ENCODE measurements around the gene TMEM117. TPM values are rescaled to one million over a fixed set of nuclear protein-coding genes. Genes with fewer than 3 reads are reported as not detected.
"Not testable (repeated sequence)": the region's sequence is repeated elsewhere in the genome, so short reads cannot be mapped to it uniquely, and the experiment has no call there.

The TMEM117 gene
- polyA plus RNA-seq, 12 donors = 8.0 to 14.8 (median 11.1) TPM; not detected in 1

DNA sequence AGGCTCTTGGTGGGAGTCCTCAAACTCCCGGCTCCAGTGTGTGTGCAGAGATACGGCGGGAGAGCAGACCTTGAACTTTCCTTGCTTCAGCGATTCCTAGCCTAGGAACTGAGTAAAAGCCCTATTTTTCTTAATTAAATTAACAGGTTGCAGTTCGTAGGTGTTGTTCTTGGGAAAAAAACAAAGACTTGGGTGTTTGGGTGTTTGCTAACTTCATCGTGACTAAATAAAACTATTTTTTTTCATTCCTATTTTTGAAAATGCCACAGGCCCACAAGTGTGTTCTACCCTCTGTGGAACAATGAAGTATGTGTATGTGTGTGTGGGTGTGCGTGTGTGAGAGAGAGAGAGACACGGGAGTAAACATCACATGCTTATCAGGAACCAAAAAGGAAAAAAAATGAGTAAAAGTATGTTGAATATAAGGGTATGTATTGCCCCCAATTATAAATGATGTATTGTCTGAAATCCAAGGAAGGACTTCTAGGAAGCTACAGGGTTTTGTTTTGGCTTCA, 651 bp downstream of the TMEM117 start:
- DNase-seq = peak; percentile 45

DNA sequence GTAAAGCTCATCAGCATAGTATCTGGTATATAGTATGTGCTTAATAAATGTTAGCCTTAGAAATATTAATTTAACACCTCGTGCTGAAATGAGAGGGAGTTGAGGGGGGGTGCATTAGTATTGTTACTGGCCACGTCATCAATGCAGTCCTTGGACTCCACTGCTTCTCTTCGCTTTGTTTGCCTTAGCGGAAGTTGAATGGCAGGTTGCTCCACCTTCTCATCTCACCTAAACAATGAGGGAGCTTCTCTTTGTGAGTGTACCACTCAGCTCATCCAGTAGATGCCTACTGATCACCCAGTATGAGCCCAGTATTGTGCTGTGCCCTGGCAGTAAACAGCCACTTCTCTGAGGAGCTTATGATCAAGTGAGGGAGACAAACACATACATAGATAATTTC, 4.5 kb downstream of the TMEM117 start:
- no peak for DNase-seq

DNA sequence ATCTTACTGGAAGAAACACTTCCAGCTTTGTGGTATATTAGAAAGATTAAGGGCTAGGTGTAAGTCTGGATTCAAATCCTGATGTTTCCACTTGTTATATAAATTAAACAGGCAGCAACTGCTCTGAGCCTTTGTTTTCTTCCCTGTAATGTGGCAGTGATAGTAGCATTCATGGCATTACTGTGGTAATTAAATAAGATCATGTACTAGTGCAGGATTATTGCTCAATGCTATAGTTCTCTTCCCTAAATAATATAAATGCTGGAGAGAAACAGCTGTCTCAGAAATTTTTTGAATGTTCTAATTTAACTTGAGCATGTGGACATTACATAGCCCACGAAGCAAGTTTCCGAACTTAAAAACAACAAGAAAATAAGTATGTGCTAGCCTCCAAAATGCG, 5.4 kb downstream of the TMEM117 start:
- no peak for DNase-seq

DNA sequence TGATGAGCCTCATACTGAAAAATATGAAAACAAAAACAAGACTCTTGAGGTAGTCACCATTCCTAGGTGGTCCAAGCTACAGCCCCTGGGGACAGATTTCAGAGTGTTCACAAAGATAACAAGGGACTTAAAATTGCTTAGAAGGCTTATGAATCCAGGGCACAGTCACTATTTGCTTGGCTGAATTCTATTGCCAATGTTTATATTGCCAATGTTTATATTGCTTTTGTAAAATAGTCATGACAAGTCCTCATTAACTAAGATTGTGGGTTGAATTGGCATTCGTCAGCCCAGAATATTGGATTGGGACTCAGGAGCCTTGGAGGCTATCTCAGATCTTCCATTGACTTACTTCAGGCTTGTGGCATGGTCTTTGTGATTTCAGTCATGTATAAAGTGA, 6.4 kb downstream of the TMEM117 start:
- DNase-seq = no peak

DNA sequence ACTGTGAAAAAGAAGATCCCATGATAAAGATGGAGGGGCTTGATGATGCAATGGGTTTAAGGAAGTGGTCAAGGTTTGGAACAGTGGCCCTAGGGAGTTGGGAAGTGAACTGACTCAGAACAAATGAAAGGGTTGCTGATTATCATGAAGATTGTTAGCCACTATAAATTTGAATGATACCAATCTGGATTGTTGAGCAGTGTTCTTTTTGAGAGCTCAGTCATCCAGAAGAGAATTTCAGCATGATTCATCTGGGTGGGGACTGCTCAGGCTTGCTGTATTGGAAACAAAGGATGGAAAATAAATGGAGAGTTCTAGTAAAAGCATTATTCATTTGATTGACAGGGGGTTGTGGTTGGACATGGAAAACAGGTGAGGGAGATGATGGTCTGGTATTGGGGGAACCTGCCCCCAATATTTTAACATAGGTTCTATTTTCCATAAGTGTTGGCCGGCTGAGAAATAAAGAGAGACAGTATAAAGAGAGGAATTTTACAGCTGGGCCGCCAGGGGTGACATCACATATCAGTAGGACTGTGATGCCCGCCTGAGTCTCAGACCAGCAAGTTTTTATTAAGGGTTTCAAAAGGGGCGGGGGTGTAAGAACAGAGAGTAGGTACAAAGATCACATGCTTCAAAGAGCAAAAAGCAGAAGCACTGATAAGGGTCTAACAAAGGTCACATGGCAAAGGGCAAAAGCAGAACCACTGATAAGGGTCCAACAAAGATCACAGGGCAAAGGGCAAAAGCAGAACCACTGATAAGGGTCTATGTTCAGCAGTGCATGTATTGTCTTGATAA, 11.7 kb downstream of the TMEM117 start:
- DNase-seq = not testable (repeated sequence)

DNA sequence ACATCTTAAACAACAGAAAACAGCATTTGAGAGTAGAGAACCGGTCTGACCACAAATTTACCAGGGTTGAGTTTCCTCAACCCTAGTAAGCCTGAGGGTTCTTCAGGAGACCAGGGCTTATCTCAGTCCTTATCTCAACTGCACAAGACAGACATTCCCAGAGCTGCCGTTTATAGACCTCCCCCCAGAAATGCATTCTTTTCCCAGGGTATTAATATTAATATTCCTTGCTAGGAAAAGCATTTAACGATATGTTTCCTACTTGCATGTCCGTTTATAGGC, 12.3 kb downstream of the TMEM117 start:
- DNase-seq = no peak

DNA sequence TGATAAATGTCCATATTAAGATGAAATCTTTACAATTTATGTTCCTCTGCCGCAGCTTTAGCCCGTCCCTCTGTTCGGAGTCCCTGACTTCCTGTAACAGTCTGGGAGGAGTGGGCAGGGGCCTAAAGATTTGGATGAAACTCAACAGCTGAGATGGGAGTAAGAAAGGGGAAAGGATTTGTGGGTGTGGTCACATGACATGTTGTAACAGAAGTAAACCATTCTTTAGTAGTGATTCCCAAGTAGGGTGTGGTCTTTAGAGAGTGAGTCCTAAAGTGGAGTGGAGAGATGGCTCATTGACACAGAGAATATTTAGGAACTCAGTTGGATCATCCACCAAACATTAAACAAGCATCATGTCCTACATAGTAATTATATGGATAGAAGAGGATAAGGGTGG, 12.9 kb downstream of the TMEM117 start:
- DNase-seq = no peak

DNA sequence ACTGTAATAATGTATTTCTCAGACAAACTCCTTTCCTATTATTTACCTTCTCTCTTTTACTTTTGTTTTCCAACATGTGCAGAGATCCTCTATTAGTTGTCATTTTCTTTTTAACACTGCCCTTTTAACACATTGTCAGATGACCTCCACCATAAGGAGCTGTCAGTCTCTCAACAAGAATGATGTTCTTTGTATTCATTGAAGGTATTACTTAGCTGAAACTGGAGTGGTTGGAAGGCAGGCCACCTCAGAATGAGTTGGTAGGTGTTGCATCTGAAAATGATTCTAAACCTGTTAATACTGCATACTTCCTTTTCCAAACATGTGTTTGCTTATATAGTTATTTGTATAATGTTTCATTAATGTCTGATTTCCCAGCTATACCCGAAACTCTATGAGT, 16.9 kb downstream of the TMEM117 start:
- DNase-seq = no peak

DNA sequence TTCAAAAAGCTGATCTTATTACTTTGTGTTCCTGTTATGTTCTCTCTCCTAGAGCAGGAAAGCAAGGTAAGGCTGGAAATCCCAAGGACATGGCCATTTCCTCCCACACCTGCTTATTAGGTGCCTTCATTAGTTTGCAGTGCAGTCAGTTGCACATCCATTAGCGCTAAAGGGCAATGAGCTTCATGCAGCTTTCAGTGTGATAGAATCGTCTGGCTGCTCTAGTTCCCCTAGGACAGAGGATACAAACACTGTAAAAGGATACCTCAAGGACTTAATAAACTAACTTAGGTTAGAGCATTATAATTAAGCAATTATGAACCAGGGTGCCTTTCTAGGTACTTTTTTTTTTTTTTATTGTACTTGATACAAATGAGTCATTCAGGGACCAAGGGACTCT, 21.1 kb downstream of the TMEM117 start:
- no peak for DNase-seq

DNA sequence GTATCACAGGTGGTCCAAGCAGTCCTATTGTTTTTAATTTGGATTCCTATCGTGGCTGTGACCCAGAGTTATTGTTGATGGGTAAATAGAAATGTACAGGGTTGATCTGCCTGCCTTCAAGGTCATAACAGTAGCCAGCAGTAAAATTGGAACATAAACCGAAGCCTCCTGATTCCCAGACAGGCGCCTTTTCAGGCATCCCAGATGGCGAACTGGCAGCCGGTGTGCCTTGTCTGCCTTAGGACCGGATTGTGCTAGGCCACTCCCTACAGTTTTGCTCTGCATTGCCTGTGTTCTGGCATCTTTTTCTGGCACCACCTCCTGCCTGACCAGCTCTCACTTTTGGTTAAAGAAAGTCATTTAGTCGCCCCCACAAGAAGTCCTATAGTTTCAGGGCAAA, 22.2 kb downstream of the TMEM117 start:
- DNase-seq = no peak

DNA sequence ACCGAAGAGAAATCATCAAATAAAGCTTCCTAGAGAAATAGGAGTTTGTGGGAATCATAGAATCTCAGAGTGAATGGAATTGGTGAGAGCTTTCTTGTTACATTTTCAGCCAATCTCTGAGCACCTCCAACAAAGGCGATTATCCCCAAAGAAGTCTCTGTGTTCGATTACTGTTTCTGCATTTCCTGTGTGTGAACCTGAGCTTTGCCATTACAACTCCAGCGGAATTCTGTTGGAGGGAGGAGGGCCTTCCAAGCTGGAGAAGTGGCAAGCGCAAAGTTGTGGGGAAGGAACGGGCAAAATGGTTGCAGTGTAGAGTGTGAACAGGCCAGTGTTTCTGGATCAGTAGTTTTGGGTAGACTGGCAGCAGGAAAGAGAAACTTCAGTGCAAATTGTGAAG, 23.1 kb downstream of the TMEM117 start:
- DNase-seq = no peak

DNA sequence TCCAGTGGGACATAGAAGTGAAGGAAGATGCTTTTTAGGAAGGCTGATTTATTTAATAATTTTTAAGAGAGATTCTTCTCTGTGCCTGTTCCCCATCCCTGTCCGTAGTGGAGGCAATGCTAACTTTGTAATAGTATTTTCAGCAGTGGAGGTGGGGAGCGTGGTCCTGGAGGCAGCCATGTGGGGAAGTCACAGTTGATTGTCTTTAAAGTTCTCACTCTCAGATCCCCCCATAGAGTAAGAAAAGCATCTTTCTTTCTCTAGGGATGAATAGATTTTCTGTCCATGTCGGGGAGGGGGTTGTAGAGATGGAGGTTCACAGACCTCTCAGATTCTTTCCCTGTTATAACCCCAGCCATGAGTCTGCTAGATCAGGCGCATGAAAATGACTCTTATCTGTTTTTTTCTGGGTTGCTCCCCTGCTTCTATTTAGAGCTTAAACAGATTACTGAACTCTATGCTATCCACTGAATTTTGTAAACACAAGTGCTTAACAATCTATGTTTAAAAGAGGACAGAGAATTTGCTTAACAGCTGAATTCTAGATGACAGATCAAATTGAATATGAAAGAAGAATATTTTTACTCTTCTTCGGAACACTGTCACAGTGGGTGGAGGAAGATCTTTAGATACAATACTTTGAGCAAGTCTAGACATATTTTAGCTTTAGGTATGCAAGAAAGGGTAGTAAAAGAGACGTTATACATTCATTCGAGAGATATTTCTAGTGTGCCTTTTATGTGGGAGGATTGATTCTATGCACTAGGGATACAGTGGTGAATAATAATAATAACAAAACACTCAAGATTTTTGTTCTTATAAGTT, 25.3 kb downstream of the TMEM117 start:
- no peak for DNase-seq

DNA sequence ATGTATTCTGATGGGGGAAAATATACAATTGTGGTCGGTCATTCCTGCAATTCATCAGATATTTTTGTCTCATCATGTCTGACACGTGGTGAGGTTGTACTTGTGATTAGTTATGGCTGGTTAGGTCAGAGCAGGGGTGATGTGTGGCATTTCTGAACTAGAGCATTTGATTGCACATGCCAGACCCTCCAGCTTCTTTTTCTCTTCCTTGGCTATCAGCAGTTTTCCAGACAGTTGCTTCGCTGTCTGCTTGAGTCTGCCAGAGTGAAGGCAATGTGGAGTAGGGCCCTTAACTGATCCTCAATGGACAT, 25.9 kb downstream of the TMEM117 start:
- no peak for DNase-seq

DNA sequence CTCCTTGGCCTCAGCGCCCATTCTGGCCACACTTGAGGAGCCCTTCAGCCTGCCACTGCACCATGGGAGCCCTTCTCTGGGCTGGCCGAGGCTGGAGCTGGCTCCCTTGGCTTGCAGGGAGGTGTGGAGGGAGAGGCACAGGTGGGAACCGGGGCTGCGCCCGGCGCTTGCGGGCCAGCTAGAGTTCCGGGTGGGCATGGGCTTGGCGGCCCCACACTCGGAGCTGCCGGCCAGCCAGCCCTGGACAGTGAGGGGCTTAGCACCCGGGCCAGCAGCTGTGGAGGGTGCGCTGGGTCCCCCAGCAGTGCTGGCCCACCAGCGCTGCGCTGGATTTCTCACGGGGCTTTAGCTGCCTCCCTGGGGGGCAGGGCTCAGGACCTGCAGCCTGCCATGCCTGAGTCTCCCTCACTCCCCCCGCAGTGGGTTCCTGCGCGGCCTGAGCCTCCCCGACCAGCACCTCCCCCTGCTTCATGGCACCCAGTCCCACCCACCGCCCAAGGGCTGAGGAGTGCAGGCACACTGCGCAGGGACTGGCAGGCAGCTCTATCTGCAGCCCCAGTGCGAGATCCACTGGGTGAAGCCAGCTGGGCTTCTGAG, 28.0 kb downstream of the TMEM117 start:
- no peak for DNase-seq

DNA sequence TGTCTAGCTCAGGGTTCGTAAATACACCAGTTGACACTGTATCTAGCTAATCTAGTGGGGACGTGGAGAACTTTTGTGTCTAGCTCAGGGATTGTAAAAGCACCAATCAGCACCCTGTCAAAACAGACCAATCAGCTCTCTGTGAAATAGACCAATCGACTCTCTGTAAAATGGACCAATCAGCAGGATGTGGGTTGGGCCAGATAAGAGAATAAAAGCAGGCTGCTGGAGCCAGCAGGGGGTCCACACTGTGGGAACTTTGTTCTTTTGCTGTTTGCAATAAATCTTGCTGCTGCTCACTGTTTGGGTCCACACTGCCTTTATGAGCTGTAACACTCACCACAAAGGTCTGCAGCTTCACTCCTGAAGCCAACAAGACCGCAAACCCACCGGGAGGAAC, 28.7 kb downstream of the TMEM117 start:
- not testable (repeated sequence) for DNase-seq

DNA sequence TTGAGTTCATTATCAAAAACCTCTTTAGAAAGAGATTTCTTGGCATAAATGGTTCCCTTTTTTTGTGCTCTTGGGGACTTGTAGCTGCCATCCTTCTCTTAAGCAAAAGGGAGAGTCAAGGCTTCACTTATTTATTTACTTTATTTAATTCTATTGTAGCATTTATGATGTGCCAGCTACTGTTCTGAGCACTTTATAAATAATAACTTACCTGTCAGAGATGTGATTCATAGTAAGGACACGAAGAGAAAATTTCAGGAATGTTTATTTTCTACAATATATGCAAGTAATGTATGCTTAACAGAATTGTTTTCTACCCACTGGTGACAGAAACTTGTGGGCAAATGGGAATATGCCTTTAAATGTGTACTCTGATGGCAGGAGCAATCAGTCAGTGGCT, 33.3 kb downstream of the TMEM117 start:
- no peak for DNase-seq

DNA sequence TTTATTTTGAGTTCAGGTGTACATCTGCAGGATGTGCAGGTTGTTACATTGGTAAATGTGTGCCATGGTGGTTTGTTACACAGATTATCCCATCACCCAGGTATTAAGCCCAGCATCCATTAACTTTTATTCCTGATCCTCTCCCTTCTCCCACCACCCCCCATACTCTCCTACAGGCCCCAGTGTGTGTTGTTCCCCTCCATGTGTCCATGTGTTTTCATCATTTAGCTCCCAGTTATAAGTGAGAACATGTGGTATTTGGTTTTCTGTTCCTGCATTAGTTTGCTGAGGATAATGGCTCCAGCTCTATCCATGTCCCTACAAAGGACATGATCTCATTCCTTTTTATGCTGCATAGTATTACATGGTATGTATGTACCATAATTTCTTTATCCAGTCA, 33.9 kb downstream of the TMEM117 start:
- not testable (repeated sequence) for DNase-seq

DNA sequence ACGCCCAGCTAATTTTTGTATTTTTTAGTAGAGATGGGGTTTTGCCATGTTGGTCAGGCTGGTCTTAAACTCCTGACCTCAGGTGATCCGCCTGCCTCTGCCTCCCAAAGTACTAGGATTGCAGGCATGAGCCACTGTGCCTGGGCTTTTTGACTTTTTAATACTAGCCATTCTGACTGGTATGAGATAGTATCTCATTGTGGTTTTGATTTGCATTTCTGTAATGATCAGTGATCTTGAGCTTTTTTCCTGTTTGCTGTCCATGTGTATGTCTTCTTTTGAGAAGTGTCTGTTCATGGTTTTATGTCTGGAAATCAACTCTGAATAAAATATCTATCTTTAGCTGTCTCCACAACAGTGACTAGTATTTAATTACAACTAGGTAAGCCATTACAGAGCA, 35.4 kb downstream of the TMEM117 start:
- not testable (repeated sequence) for DNase-seq

DNA sequence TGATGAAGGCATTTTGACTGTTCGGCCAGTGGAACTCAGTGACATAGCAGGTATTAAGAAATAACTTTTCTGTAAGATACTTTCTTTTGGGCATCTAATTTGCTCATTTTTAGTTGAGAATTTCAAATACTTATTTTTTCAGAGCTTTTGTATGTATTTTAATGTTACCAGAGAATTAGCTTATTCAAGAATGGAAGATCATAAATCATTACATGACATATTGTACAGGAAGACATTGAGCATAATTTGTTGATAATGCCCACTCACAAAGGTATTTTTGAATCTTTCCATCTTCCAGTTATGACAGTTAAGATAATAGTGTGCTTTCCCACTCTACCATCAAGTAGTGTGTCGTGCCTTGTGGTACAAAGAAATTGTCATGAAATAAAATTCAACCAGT, 36.5 kb downstream of the TMEM117 start:
- DNase-seq = no peak

DNA sequence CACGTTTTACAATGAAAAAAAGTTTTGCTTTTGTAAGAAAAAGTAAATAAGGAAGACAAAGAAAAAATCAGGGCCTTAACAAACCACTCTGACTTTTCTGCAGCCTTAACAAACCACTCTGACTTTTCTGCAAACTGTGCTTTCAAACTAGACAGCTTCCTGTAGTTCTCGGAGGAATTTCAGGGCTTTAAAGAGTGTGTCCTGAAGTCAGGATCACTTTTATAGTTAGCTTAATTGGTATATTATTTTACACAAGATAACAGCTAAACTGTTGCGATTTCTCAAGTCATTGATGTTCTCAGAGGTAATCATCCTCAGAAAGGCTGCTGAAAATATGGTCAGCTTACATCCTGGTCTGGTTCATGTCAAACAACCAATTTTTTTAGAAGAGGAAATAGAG, 42.2 kb downstream of the TMEM117 start:
- no peak for DNase-seq

DNA sequence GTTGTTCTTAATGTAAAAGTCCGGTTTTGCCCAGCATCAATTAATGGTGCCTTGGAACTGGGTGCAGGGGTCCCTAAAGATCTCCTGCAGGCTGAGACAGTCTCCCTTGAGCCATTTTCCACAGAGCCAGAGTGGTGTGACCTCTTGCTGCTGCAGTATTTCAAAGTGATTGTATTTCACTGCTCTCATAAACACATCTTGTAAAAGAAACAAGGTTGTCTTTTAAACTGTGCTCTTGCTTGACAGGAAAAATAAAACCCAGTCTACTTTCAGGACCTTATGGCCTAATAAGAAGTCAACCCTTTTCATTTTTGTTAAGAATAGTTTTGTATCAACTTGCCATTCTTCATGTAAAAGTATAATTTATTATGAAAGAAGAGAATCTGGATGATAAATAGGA, 44.7 kb downstream of the TMEM117 start:
- no peak for DNase-seq

DNA sequence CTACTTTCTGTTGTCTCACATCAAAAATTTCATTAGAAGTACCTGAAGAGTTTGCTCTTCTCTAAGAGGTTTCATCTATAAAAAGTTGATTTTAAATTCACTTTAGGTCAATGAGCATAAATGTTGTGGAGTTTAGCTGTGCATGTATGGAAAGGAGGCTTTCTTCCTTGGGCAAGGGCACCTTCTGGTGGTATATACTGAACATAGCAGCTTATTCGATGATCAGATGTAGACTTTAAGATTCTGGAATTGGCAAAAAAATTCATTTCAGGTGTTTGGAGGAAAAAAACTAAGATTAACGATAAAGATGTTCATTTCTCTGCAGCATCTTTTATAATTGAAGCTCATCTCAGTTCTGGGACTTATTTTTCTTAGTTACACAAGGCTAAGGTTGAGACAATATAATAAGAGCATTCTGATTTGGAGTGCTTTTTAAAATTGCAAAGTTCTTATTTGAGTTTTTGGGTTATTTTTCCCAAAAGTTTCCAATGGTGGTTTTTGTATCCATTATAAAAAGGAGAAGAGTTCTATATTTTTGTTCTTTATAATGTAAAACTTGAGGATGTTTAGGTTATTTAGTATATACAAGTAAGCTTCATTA, 46.8 kb downstream of the TMEM117 start:
- peak; percentile 56 for DNase-seq

DNA sequence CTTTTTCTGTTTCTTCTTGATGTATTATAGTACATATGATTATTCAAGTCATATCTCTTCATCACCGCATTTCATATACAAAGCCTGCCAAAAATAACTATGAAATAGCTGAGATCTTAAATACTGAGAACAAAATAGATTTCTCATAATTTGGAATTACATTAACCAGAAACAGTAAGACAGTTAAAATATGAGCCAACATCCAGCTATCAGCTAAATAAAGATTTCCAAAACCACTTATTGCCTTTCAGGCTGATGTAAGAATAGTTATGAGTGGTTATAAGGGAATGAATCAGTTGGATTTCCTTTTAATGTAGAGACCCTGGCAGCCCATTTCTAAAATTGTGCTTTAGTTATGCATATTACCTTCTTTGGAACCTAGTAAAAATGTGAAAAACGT, 47.4 kb downstream of the TMEM117 start:
- DNase-seq = no peak

All from muscle of arm (tissue), 12 donors.